Spleen (tissue), 7 donors: ENCODE results near the gene SF3A1.

Experiments
- CTCF ChIP-seq, 11 experiments: fragments of 200-600 bp in 7 of 11; fragments of 450-650 bp in 4 of 11; sonication (generic) in 4 of 11; IDR thresholded peaks in 8 of 11; conservative IDR thresholded peaks in 3 of 11; 1 replicate in 7 of 11; 2 replicates in 4 of 11; pipeline versions ENCODE4 v1.4.0 to v1.8.0; 2016 to 2021; ENCODE audit warnings: antibody characterized with exemption in 11 of 11, inconsistent platforms in 4 of 11, mild to moderate bottlenecking in 1 of 11
- POLR2A ChIP-seq, 3 donors: fragments of 450-650 bp; IDR thresholded peaks; one replicate each; pipeline ENCODE4 v1.5.1; 2017; ENCODE audit warnings: antibody characterized with exemption in 3 of 3, mild to moderate bottlenecking in 1 of 3
- donor health status: DM: no; HTN: no; CAD: no; lungs with moderate emphysema.
- donor health status: DM: no; HTN: no; CAD: no.
- donor health status: DM: no; HTN: no; CAD: no.

- TF ChIP-seq CTCF (IDR thresholded peaks at IDR 0.05 in 8 of 11, conservative IDR thresholded peaks at IDR 0.05 in 3 of 11): no peak
- no peak for TF ChIP-seq POLR2A (IDR thresholded peaks at IDR 0.05)
Observed at GRCh38 chr22:30291058-30291892, 65.4 kb downstream of the SF3A1 start.
